ENCODE results near the gene TMEM259.

The TMEM259 gene

GRCh38 chr19:1066251-1066747 lies 45.4 kb upstream of the TMEM259 start:
- TF ChIP-seq CTCF (IDR thresholded peaks at IDR 0.05; ENCODE audit: low read depth, low read length, missing control alignments) = no peak
- no peak for DNase-seq (ENCODE audit: extremely low read depth, low read depth)
- H3K4me3 ChIP-seq (replicated peaks; ENCODE audit: low read depth, low read length) = no peak overlapping the region

GRCh38 chr19:1065606-1066109 lies 44.7 kb upstream of the TMEM259 start:
- H3K4me3 ChIP-seq (replicated peaks; ENCODE audit: low read depth, low read length) = no peak overlapping the region
- no peak for TF ChIP-seq CTCF (IDR thresholded peaks at IDR 0.05; ENCODE audit: low read depth, low read length, missing control alignments)
- DNase-seq (ENCODE audit: extremely low read depth, low read depth) = no peak

- TF ChIP-seq CTCF (IDR thresholded peaks at IDR 0.05; ENCODE audit: low read depth, low read length, missing control alignments) = peak; percentile 63
These were observed 44.0 kb upstream of the TMEM259 start for GRCh38 chr19:1064661-1065605.

GRCh38 chr19:1063909-1064660 lies 43.2 kb upstream of the TMEM259 start:
- no peak overlapping the region for H3K4me3 ChIP-seq (replicated peaks; ENCODE audit: low read depth, low read length)
- DNase-seq (ENCODE audit: extremely low read depth, low read depth) = no peak
- TF ChIP-seq CTCF (IDR thresholded peaks at IDR 0.05; ENCODE audit: low read depth, low read length, missing control alignments) = no peak

More at GRCh38 chr19:1064661-1065605, 44.0 kb upstream of the TMEM259 start:
- DNase-seq (ENCODE audit: extremely low read depth, low read depth) = no peak
- H3K4me3 ChIP-seq (replicated peaks; ENCODE audit: low read depth, low read length) = no peak overlapping the region

- no peak overlapping the region for H3K4me3 ChIP-seq (replicated peaks; ENCODE audit: low read depth, low read length)
- no peak for TF ChIP-seq CTCF (IDR thresholded peaks at IDR 0.05; ENCODE audit: low read depth, low read length, missing control alignments)
- DNase-seq (ENCODE audit: extremely low read depth, low read depth) = no peak
These were observed 42.3 kb upstream of the TMEM259 start for GRCh38 chr19:1063030-1063908.

Data from HFF-Myc (cell line).